NCI-H748 treated with DMSO at 0.1 percent for 48 hours (cell line): ENCODE data around the gene C3orf22.

Experiments used
- DNase-seq: peaks from one replicate; lab custom pipeline; 2025; lab: John Stamatoyannopoulos, UW

Gene C3orf22

GRCh38 chr3:126527006-126527405 is 31.7 kb downstream of the C3orf22 start:
- DNase-seq: no peak

GRCh38 chr3:126526668-126527005 is 32.1 kb downstream of the C3orf22 start:
- no peak for DNase-seq

GRCh38 chr3:126525853-126526667 is 32.7 kb downstream of the C3orf22 start:
- DNase-seq: no peak

GRCh38 chr3:126525091-126525852 is 33.5 kb downstream of the C3orf22 start:
- DNase-seq: no peak

- no peak for DNase-seq
Observed at GRCh38 chr3:126524429-126524988, 34.2 kb downstream of the C3orf22 start.

- DNase-seq: no peak
Observed at GRCh38 chr3:126523745-126524428, 34.8 kb downstream of the C3orf22 start, which contains the start of gene CHST13. Gene CHST13 (plus strand): TSS chr3:126524155. CDS start chr3:126524333, 178 bp downstream.

- no peak for DNase-seq
Observed at GRCh38 chr3:126522363-126522788, 36.4 kb downstream of the C3orf22 start.

GRCh38 chr3:126521122-126521891 is 37.4 kb downstream of the C3orf22 start:
- no peak for DNase-seq

- no peak for DNase-seq
Observed at GRCh38 chr3:126519506-126520455, 39.0 kb downstream of the C3orf22 start.

GRCh38 chr3:126518779-126519177 is 40.0 kb downstream of the C3orf22 start:
- no peak for DNase-seq

GRCh38 chr3:126517986-126518778 is 40.5 kb downstream of the C3orf22 start:
- DNase-seq: no peak

- DNase-seq: no peak
Observed at GRCh38 chr3:126517291-126517951, 41.3 kb downstream of the C3orf22 start, which contains the start of gene UROC1. Gene UROC1 (minus strand): TSS chr3:126517773. CDS start chr3:126517719, 54 bp downstream.

GRCh38 chr3:126516936-126517290 is 41.8 kb downstream of the C3orf22 start:
- no peak for DNase-seq

- no peak for DNase-seq
Observed at GRCh38 chr3:126516152-126516935, 42.4 kb downstream of the C3orf22 start.

GRCh38 chr3:126515066-126515706 is 43.5 kb downstream of the C3orf22 start:
- DNase-seq: no peak

GRCh38 chr3:126514161-126514560 is 44.6 kb downstream of the C3orf22 start:
- DNase-seq: no peak

GRCh38 chr3:126512916-126513650 is 45.6 kb downstream of the C3orf22 start:
- DNase-seq: no peak
